ENCODE results near the gene TMEM101.

Gene TMEM101

DNA sequence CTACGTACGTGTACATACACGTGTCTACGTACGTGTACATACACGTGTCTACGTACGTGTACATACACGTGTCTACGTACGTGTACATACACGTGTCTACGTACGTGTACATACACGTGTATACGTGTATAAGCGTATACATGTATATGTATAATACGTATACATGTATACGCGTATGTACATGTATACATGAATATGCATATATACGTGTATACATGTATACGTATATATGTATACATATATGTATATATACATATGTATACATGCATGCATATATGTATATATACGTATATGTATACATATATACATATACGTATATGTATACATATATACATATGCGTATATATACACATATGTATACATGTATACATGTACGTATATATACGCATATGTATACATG, 38.9 kb downstream of the TMEM101 start:
- TF ChIP-seq TAF1 (IDR thresholded peaks at IDR 0.05; ENCODE audit: borderline replicate concordance, insufficient read depth, low read length) (no peak), SIN3A (IDR thresholded peaks at IDR 0.05; ENCODE audit: borderline replicate concordance, insufficient read depth, low read length) (no peak), POLR2AphosphoS5 (IDR thresholded peaks at IDR 0.05; ENCODE audit: low read depth, low read length) (no peak), FOXP2 (optimal IDR thresholded peaks at IDR 0.05; ENCODE audit: borderline replicate concordance, extremely low read depth, extremely low read length, insufficient read depth) (no peak)
- TF ChIP-seq, protein P1, sequence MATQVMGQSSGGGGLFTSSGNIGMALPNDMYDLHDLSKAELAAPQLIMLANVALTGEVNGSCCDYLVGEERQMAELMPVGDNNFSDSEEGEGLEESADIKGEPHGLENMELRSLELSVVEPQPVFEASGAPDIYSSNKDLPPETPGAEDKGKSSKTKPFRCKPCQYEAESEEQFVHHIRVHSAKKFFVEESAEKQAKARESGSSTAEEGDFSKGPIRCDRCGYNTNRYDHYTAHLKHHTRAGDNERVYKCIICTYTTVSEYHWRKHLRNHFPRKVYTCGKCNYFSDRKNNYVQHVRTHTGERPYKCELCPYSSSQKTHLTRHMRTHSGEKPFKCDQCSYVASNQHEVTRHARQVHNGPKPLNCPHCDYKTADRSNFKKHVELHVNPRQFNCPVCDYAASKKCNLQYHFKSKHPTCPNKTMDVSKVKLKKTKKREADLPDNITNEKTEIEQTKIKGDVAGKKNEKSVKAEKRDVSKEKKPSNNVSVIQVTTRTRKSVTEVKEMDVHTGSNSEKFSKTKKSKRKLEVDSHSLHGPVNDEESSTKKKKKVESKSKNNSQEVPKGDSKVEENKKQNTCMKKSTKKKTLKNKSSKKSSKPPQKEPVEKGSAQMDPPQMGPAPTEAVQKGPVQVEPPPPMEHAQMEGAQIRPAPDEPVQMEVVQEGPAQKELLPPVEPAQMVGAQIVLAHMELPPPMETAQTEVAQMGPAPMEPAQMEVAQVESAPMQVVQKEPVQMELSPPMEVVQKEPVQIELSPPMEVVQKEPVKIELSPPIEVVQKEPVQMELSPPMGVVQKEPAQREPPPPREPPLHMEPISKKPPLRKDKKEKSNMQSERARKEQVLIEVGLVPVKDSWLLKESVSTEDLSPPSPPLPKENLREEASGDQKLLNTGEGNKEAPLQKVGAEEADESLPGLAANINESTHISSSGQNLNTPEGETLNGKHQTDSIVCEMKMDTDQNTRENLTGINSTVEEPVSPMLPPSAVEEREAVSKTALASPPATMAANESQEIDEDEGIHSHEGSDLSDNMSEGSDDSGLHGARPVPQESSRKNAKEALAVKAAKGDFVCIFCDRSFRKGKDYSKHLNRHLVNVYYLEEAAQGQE (IDR thresholded peaks at IDR 0.05; ENCODE audit: insufficient read depth in 1 of 2, low read depth in 2 of 2, low read length in 2 of 2), result no peak

DNA sequence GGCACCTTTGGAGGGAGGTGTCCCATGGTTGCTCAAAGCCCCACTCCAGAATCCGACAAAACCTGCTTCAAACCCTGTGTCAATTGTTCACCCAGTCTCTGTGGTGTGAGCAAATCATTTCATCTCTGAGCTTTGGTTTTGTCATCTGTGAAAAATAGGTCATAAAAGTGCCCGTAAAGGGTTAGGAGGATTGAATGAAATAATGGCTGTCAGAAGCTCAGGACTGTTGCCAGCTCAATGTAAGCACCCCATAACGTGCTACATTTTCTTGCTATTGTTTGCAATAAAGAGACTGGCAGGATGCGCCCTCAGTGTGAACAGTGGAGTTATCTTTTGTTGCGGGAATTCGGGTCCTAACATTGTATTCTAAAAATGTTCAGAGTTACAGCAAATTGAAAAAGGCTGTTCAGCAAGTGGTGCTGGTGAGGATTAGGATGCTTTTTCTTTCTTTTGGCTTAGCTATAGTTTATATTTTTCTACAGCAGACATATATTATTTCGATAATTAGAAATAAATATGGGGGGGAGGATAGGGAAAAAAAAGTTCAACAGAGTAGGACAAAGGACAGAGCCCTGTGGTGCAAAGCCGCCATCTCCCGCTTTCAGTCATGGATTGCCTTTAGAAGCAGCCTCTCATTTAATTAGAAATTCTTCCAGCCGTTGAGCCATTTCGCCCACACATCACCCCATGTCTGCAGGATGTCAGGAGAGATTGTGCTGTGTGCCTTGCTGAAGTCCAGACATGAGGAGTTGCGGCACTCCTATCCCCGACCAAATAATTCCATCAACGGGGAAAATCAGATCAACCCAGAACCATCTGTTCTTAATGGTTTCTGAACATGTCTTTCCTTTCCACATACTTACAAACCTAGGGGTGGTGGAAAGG, 40.1 kb downstream of the TMEM101 start:
- TF ChIP-seq, protein P1 (IDR thresholded peaks at IDR 0.05; ENCODE audit: insufficient read depth in 1 of 2, low read depth in 2 of 2, low read length in 2 of 2), result no peak
- TF ChIP-seq SIN3A (IDR thresholded peaks at IDR 0.05; ENCODE audit: borderline replicate concordance, insufficient read depth, low read length) (no peak), FOXP2 (optimal IDR thresholded peaks at IDR 0.05; ENCODE audit: borderline replicate concordance, extremely low read depth, extremely low read length, insufficient read depth) (no peak), TAF1 (IDR thresholded peaks at IDR 0.05; ENCODE audit: borderline replicate concordance, insufficient read depth, low read length) (no peak), POLR2AphosphoS5 (IDR thresholded peaks at IDR 0.05; ENCODE audit: low read depth, low read length) (no peak)

- TF ChIP-seq POLR2AphosphoS5 (IDR thresholded peaks at IDR 0.05; ENCODE audit: low read depth, low read length) (no peak), FOXP2 (optimal IDR thresholded peaks at IDR 0.05; ENCODE audit: borderline replicate concordance, extremely low read depth, extremely low read length, insufficient read depth) (no peak), TAF1 (IDR thresholded peaks at IDR 0.05; ENCODE audit: borderline replicate concordance, insufficient read depth, low read length) (no peak), SIN3A (IDR thresholded peaks at IDR 0.05; ENCODE audit: borderline replicate concordance, insufficient read depth, low read length) (no peak)
- TF ChIP-seq, protein P1 (IDR thresholded peaks at IDR 0.05; ENCODE audit: insufficient read depth in 1 of 2, low read depth in 2 of 2, low read length in 2 of 2), result no peak
Observed at GRCh38 chr17:43970366-43970765, 44.4 kb downstream of the TMEM101 start.

DNA sequence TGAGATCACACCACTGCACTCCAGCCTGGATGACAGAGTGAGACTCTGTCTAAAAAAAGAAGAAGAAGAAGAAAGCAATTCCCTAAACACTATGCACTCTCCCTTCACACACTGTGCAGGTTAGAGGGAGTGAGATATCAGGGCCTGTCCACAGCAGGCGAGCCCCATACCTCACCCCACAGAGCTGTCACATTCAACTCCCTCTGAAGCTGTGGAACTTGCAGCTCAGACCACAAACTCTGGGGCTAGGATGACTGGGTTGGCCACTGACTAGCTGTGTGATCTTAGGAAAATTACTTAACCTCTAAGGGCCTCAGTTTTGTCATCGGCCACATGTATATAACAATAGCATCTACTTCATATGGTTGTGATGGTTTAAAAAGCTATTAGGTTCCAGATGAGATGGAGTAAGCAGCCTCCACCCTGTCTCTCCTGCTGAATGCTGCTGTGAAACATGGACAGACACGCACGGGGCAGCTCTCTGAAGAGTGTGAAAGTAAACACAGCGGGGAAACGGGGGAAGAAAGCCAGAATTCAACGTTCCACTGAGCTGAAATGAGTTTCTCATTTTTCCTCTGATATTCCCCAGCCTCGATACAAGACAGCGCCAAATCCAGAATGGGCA, 47.4 kb downstream of the TMEM101 start:
- no peak for TF ChIP-seq TAF1 (IDR thresholded peaks at IDR 0.05; ENCODE audit: borderline replicate concordance, insufficient read depth, low read length)
- TF ChIP-seq SIN3A (IDR thresholded peaks at IDR 0.05; ENCODE audit: borderline replicate concordance, insufficient read depth, low read length), result no peak
- no peak for TF ChIP-seq POLR2AphosphoS5 (IDR thresholded peaks at IDR 0.05; ENCODE audit: low read depth, low read length)
- TF ChIP-seq FOXP2 (optimal IDR thresholded peaks at IDR 0.05; ENCODE audit: borderline replicate concordance, extremely low read depth, extremely low read length, insufficient read depth), result no peak
- TF ChIP-seq, protein P1 (IDR thresholded peaks at IDR 0.05; ENCODE audit: insufficient read depth in 1 of 2, low read depth in 2 of 2, low read length in 2 of 2), result no peak
